ENCODE data around the gene DIAPH2.

DIAPH2 gene

GRCh38 chrX:97372001-97372766 is 687.5 kb downstream of the DIAPH2 start:
- TF ChIP-seq ZC3H10 (CRISPR knock-in tag; IDR thresholded peaks at IDR 0.05) (no peak), CSRNP3 (CRISPR knock-in tag; IDR thresholded peaks at IDR 0.05) (no peak), POU6F1 (CRISPR knock-in tag; IDR thresholded peaks at IDR 0.05; ENCODE audit: borderline replicate concordance, low read depth) (no peak), CREB5 (CRISPR knock-in tag; IDR thresholded peaks at IDR 0.05; ENCODE audit: low read depth) (no peak), TSHZ2 (CRISPR knock-in tag; IDR thresholded peaks at IDR 0.05) (no peak), ZNF8 (CRISPR knock-in tag; IDR thresholded peaks at IDR 0.05) (no peak), CSDC2 (CRISPR knock-in tag; IDR thresholded peaks at IDR 0.05) (no peak), ZNF565 (CRISPR knock-in tag; conservative IDR thresholded peaks at IDR 0.05; ENCODE audit: low read depth) (no peak), TCF4 (CRISPR knock-in tag; IDR thresholded peaks at IDR 0.05; ENCODE audit: borderline replicate concordance) (no peak), ISL1 (CRISPR knock-in tag; IDR thresholded peaks at IDR 0.05) (no peak), SNAI2 (CRISPR knock-in tag; IDR thresholded peaks at IDR 0.05) (no peak), ZNF70 (CRISPR knock-in tag; IDR thresholded peaks at IDR 0.05) (no peak), OSR1 (CRISPR knock-in tag; IDR thresholded peaks at IDR 0.05) (no peak), PATZ1 (CRISPR knock-in tag; IDR thresholded peaks at IDR 0.05; ENCODE audit: borderline replicate concordance) (no peak), GLIS3 (CRISPR knock-in tag; IDR thresholded peaks at IDR 0.05) (no peak), ESRRG (CRISPR knock-in tag; IDR thresholded peaks at IDR 0.05) (no peak), BACH2 (CRISPR knock-in tag; IDR thresholded peaks at IDR 0.05; ENCODE audit: borderline replicate concordance) (no peak), PPARA (CRISPR knock-in tag; IDR thresholded peaks at IDR 0.05; ENCODE audit: borderline replicate concordance) (no peak), RARB (CRISPR knock-in tag; IDR thresholded peaks at IDR 0.05) (no peak), ZFP3 (CRISPR knock-in tag; IDR thresholded peaks at IDR 0.05) (no peak)
- no peak for ATAC-seq

GRCh38 chrX:97374266-97374665 is 689.6 kb downstream of the DIAPH2 start:
- ATAC-seq = no peak
- no peak for TF ChIP-seq SNAI2 (CRISPR knock-in tag; IDR thresholded peaks at IDR 0.05)
- TF ChIP-seq BACH2 (CRISPR knock-in tag; IDR thresholded peaks at IDR 0.05; ENCODE audit: borderline replicate concordance) = no peak
- no peak for TF ChIP-seq PATZ1 (CRISPR knock-in tag; IDR thresholded peaks at IDR 0.05; ENCODE audit: borderline replicate concordance)
- no peak for TF ChIP-seq TOX (CRISPR knock-in tag; IDR thresholded peaks at IDR 0.05; ENCODE audit: borderline replicate concordance)
- no peak for TF ChIP-seq ISL1 (CRISPR knock-in tag; IDR thresholded peaks at IDR 0.05)
- no peak for TF ChIP-seq ZFP3 (CRISPR knock-in tag; IDR thresholded peaks at IDR 0.05)
- TF ChIP-seq ARNTL (CRISPR knock-in tag; IDR thresholded peaks at IDR 0.05; ENCODE audit: borderline replicate concordance, low read depth) = no peak
- TF ChIP-seq ZNF8 (CRISPR knock-in tag; IDR thresholded peaks at IDR 0.05) = no peak
- no peak for TF ChIP-seq ZNF70 (CRISPR knock-in tag; IDR thresholded peaks at IDR 0.05)
